Measurements from ENCODE around the gene LPP.

DNA sequence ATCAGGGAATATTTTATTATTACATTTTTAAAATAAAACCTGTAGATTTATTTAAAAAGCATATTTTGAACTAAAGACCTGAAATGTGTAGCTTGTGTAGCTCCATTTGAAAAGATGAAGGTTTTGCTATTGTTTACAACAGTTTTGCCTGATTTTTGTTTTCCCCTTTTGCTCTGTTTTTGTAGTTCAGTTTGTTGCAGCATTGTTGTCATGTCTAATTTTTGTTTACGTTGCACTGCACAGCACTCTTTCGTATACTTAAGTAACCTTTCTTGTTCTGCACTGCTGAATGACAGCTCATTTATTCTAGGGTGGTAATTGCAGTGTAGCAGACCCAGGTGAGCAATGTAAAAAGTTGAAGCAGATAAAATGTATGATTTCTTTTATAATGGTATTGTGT, 435.8 kb downstream of the LPP start:
- TF ChIP-seq, protein P1, sequence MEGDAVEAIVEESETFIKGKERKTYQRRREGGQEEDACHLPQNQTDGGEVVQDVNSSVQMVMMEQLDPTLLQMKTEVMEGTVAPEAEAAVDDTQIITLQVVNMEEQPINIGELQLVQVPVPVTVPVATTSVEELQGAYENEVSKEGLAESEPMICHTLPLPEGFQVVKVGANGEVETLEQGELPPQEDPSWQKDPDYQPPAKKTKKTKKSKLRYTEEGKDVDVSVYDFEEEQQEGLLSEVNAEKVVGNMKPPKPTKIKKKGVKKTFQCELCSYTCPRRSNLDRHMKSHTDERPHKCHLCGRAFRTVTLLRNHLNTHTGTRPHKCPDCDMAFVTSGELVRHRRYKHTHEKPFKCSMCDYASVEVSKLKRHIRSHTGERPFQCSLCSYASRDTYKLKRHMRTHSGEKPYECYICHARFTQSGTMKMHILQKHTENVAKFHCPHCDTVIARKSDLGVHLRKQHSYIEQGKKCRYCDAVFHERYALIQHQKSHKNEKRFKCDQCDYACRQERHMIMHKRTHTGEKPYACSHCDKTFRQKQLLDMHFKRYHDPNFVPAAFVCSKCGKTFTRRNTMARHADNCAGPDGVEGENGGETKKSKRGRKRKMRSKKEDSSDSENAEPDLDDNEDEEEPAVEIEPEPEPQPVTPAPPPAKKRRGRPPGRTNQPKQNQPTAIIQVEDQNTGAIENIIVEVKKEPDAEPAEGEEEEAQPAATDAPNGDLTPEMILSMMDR (IDR thresholded peaks at IDR 0.05), result no peak
- TF ChIP-seq ZFX (IDR thresholded peaks at IDR 0.05; ENCODE audit: borderline replicate concordance), result no peak

Measured in 22Rv1 (cell line).